WTC11 (cell line): ENCODE data around the gene FMNL1. TPM values are rescaled to one million over a fixed set of nuclear protein-coding genes. Genes with fewer than 3 reads are reported as not detected.

Experiments
- ATAC-seq: fragments of 200-7000 bp; cut with Tn5 transposase; 2 replicates; pipeline ENCODE4 v1.10.0; 2021; ENCODE audit warnings: mild to moderate bottlenecking, moderate library complexity
- CTCF ChIA-PET: fragments of 300-600 bp; sonication (Branson Sonifier 250); formaldehyde crosslinking; loops from one replicate; lab custom pipeline; 2021; ENCODE audit warnings: antibody characterized with exemption; lab: Charles Lee
- POLR2A ChIA-PET: fragments of 350-600 bp; sonication (Branson Sonifier 250); formaldehyde crosslinking; loops from one replicate; lab custom pipeline; 2021; ENCODE audit warnings: antibody characterized with exemption; lab: Charles Lee
- DNase-seq: peaks from one replicate; pipeline ENCODE4 v3.0.0; 2021; ENCODE audit warnings: low spot score
- H3K27ac Mint-ChIP-seq: 2 replicates; pipeline ENCODE4 v1.8.0; 2021; ENCODE audit warnings: mixed read lengths
- H3K27me3 Mint-ChIP-seq: 2 replicates; pipeline ENCODE4 v1.8.0; 2021; ENCODE audit warnings: low read depth, mild to moderate bottlenecking, moderate library complexity, mixed read lengths
- H3K36me3 Mint-ChIP-seq: 2 replicates; pipeline ENCODE4 v1.8.0; 2021; ENCODE audit warnings: mixed read lengths
- H3K4me1 Mint-ChIP-seq: 2 replicates; pipeline ENCODE4 v1.8.0; 2022; ENCODE audit warnings: mixed read lengths
- H3K4me3 Mint-ChIP-seq: 2 replicates; pipeline ENCODE4 v1.8.0; 2021; ENCODE audit warnings: mild to moderate bottlenecking, moderate library complexity, mixed read lengths
- H3K9me3 Mint-ChIP-seq: 2 replicates; pipeline ENCODE4 v1.8.0; 2021; ENCODE audit warnings: mixed read lengths
- ARID4B ChIP-seq: sonication (generic); formaldehyde crosslinking; IDR thresholded peaks from 2 replicates; pipeline ENCODE4 v1.8.0; 2023; ENCODE audit warnings: missing genetic modification reagents, mild to moderate bottlenecking, borderline replicate concordance
- ATF3 ChIP-seq: sonication (generic); formaldehyde crosslinking; conservative IDR thresholded peaks from 2 replicates; pipeline ENCODE4 v1.8.1; 2022; ENCODE audit warnings: mild to moderate bottlenecking, missing genetic modification reagents
- E2F4 ChIP-seq: sonication (generic); formaldehyde crosslinking; IDR thresholded peaks from 2 replicates; pipeline ENCODE4 v1.8.1; 2022; ENCODE audit warnings: low read depth, mild to moderate bottlenecking, moderate library complexity, missing genetic modification reagents, borderline replicate concordance
- IRF2 ChIP-seq: sonication (generic); formaldehyde crosslinking; IDR thresholded peaks from 2 replicates; pipeline ENCODE4 v1.8.0; 2022; ENCODE audit warnings: low read depth, missing genetic modification reagents, borderline replicate concordance
- JUN ChIP-seq: sonication (generic); formaldehyde crosslinking; IDR thresholded peaks from 2 replicates; pipeline ENCODE4 v1.8.0; 2023; ENCODE audit warnings: mild to moderate bottlenecking, missing genetic modification reagents
- NR2C2 ChIP-seq: sonication (generic); formaldehyde crosslinking; IDR thresholded peaks from 2 replicates; pipeline ENCODE4 v1.8.0; 2022; ENCODE audit warnings: mild to moderate bottlenecking, missing genetic modification reagents
- RELA ChIP-seq: sonication (generic); formaldehyde crosslinking; IDR thresholded peaks from 2 replicates; pipeline ENCODE4 v1.8.1; 2022; ENCODE audit warnings: missing genetic modification reagents, mild to moderate bottlenecking, borderline replicate concordance
- SP1 ChIP-seq: sonication (generic); formaldehyde crosslinking; conservative IDR thresholded peaks from 2 replicates; pipeline ENCODE4 v1.8.1; 2022; ENCODE audit warnings: missing genetic modification reagents
- STAT6 ChIP-seq: sonication (generic); formaldehyde crosslinking; conservative IDR thresholded peaks from 2 replicates; pipeline ENCODE4 v1.8.1; 2023; ENCODE audit warnings: mild to moderate bottlenecking, low read depth, missing genetic modification reagents, moderate library complexity
- ZMAT4 ChIP-seq: fragments of 250-450 bp; sonication (Bioruptor Pico); IDR thresholded peaks from 2 replicates; pipeline ENCODE4 v1.9.0; 2021; ENCODE audit warnings: mild to moderate bottlenecking
- ZNF232 ChIP-seq: sonication (generic); formaldehyde crosslinking; IDR thresholded peaks from 2 replicates; pipeline ENCODE4 v1.8.0; 2022; ENCODE audit warnings: mild to moderate bottlenecking, missing genetic modification reagents
- ZNF396 ChIP-seq: fragments of 250-450 bp; sonication (Bioruptor Pico); IDR thresholded peaks from 2 replicates; pipeline ENCODE4 v1.8.0; 2021; ENCODE audit warnings: mild to moderate bottlenecking, moderate library complexity, borderline replicate concordance
- ZNF423 ChIP-seq: fragments of 250-450 bp; sonication (Bioruptor Pico); IDR thresholded peaks from 2 replicates; pipeline ENCODE4 v2.1.2; 2022; ENCODE audit warnings: mild to moderate bottlenecking, moderate library complexity
- total RNA-seq: library from RNA; stranded (reverse); gene quantifications from 3 replicates; pipeline ENCODE4 v1.2.3, GENCODE V29; 2021
- TF ChIP-seq, protein P1 (sequence below): sonication (generic); formaldehyde crosslinking; IDR thresholded peaks from 2 replicates; pipeline ENCODE4 v1.8.1; 2022; ENCODE audit warnings: low read depth, missing genetic modification reagents, borderline replicate concordance
- TF ChIP-seq, protein P2 (sequence below): fragments of 250-450 bp; sonication (Bioruptor Pico); IDR thresholded peaks from 2 replicates; pipeline ENCODE4 v1.9.0; 2021; ENCODE audit warnings: moderate library complexity, mild to moderate bottlenecking, inconsistent platforms, borderline replicate concordance
- TF ChIP-seq, protein P3 (sequence below): fragments of 250-450 bp; sonication (Bioruptor Pico); IDR thresholded peaks from 2 replicates; pipeline ENCODE4 v1.9.0; 2021; ENCODE audit warnings: mild to moderate bottlenecking
- TF ChIP-seq, protein P4 (sequence below): fragments of 250-450 bp; sonication (Bioruptor Pico); conservative IDR thresholded peaks from 2 replicates; pipeline ENCODE4 v1.9.0; 2021; ENCODE audit warnings: mild to moderate bottlenecking

Gene FMNL1
- total RNA-seq, 1 experiment from 2014 or later = 5.3 TPM

- ChIA-PET CTCF (interaction anchor here (1.1 to 4.8 kb wide), 5 partner anchors 10 to 91 kb away, joined by 4 to 27 read pairs (median 5); partner anchors contain the start of gene ACBD4), POLR2A (no interaction called here)
- ATAC-seq = no peak
- no peaks in the 10 kb centered on the region for H3K36me3 Mint-ChIP-seq
- DNase-seq = no peak
- H3K27me3 Mint-ChIP-seq = peaks cover 35% of the 10 kb centered on the region
- peaks cover 24% of the 10 kb centered on the region for H3K4me1 Mint-ChIP-seq
- H3K9me3 Mint-ChIP-seq = no peaks in the 10 kb centered on the region
- no peak overlapping the region for H3K27ac Mint-ChIP-seq
- no peak overlapping the region for H3K4me3 Mint-ChIP-seq
- TF ChIP-seq ZNF396 (CRISPR knock-in tag) (no peak), RELA (CRISPR knock-in tag) (no peak), ZNF423 (CRISPR knock-in tag) (no peak), IRF2 (CRISPR knock-in tag) (no peak), E2F4 (CRISPR knock-in tag) (no peak), ATF3 (CRISPR knock-in tag) (no peak), STAT6 (CRISPR knock-in tag) (no peak), ZNF232 (CRISPR knock-in tag) (no peak), JUN (CRISPR knock-in tag) (no peak), NR2C2 (CRISPR knock-in tag) (no peak), SP1 (no peak), ARID4B (no peak), ZMAT4 (CRISPR knock-in tag) (no peak)
- TF ChIP-seq, protein P1, sequence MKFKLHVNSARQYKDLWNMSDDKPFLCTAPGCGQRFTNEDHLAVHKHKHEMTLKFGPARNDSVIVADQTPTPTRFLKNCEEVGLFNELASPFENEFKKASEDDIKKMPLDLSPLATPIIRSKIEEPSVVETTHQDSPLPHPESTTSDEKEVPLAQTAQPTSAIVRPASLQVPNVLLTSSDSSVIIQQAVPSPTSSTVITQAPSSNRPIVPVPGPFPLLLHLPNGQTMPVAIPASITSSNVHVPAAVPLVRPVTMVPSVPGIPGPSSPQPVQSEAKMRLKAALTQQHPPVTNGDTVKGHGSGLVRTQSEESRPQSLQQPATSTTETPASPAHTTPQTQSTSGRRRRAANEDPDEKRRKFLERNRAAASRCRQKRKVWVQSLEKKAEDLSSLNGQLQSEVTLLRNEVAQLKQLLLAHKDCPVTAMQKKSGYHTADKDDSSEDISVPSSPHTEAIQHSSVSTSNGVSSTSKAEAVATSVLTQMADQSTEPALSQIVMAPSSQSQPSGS = no peak
- TF ChIP-seq, protein P2, sequence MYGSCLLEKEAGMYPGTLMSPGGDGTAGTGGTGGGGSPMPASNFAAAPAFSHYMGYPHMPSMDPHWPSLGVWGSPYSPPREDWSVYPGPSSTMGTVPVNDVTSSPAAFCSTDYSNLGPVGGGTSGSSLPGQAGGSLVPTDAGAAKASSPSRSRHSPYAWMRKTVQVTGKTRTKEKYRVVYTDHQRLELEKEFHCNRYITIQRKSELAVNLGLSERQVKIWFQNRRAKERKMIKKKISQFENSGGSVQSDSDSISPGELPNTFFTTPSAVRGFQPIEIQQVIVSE (CRISPR knock-in tag) = no peak
- TF ChIP-seq, protein P3, sequence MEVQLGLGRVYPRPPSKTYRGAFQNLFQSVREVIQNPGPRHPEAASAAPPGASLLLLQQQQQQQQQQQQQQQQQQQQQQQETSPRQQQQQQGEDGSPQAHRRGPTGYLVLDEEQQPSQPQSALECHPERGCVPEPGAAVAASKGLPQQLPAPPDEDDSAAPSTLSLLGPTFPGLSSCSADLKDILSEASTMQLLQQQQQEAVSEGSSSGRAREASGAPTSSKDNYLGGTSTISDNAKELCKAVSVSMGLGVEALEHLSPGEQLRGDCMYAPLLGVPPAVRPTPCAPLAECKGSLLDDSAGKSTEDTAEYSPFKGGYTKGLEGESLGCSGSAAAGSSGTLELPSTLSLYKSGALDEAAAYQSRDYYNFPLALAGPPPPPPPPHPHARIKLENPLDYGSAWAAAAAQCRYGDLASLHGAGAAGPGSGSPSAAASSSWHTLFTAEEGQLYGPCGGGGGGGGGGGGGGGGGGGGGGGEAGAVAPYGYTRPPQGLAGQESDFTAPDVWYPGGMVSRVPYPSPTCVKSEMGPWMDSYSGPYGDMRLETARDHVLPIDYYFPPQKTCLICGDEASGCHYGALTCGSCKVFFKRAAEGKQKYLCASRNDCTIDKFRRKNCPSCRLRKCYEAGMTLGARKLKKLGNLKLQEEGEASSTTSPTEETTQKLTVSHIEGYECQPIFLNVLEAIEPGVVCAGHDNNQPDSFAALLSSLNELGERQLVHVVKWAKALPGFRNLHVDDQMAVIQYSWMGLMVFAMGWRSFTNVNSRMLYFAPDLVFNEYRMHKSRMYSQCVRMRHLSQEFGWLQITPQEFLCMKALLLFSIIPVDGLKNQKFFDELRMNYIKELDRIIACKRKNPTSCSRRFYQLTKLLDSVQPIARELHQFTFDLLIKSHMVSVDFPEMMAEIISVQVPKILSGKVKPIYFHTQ (CRISPR knock-in tag) = no peak
- TF ChIP-seq, protein P4, sequence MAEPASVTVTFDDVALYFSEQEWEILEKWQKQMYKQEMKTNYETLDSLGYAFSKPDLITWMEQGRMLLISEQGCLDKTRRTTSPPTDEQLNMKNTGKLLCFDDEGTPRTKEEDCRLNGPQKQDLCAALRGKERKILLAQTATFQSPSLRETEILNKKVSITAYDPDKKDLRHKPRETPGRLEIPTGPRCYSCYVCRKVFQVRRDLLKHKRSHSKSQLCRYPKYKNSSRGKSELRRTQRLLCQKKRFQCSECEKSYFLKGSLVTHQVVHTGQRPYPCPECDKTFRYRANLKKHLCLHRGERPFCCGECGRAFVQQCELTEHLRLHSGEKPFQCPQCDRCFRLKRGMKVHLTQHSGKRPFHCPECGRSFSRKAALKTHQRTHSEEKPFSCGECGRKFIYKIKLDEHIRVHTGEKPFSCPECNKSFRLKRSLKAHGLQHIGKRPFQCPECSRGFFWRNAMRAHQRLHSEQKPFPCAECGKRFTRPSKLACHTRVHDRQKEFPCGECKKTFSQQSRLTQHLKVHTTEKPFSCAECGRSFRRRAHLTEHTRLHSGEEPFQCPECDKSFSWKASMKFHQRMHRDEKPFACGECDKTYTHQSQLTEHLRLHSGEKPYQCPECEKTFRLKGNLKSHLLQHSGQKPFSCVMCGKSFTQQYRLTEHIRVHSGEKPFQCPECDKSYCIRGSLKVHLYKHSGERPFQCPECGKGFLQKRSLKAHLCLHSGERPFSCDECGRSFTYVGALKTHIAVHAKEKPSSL = no peak
Observed at GRCh38 chr17:45226576-45226975, 4.9 kb downstream of the FMNL1 start.
